HG02885 (cell line): ENCODE data around the gene PPFIA1.
"Not testable (repeated sequence)": the region's sequence is repeated elsewhere in the genome, so short reads cannot be mapped to it uniquely, and the experiment has no call there.

Experiments
- ATAC-seq: cut with Tn5 transposase; IDR thresholded peaks from one replicate; pipeline ENCODE4 v1.9.1; 2021; ENCODE audit warnings: mild to moderate bottlenecking; ENCODE audit not compliant: unreplicated experiment, poor library complexity

The PPFIA1 gene

DNA sequence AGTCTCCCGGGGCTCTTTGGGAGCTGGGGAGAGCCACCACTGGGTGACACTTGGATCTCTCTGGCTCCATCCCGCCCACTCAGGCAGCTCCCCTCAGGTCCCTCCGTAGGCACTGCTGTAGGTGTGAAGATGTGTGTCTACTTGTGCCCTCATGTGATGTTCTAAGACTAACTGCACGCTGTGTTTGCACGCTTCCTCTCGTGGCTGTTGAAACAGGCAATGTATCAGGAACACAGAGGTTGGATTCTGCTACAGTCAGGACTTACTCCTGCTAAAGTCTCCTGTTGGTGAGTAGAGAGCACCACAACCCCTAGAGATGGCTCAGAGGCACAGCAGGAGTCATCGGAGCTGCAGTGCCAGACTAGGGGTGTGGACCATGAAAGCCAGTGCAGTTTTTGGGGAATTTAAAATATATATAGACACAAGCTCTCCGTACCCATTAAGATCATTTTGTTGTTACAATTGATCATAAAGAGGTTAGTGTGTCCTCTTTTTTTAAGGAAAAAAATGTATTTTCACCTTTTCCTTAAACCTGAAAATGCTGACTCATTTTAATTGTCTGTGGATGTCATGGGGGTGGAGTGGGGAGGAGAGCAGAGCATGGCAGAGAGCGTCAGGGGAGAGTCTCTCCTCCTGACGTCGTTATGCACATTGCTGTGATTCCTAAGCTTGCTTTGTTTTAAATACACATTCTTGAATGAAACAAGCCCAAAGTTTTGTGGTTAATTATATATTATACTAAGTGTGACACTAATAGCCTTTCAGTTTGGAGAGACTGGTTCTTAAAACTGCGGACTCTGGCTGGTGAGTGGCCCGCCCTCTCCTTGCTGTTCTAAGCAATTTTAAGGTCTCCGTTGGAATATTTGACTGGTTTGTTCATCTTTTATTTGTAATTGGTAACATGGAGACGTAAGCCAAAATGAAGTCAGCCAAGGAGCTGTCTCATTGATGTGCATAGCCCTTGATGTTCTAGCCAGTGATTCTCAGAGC, 111.7 kb downstream of the PPFIA1 start:
- no peak for ATAC-seq

DNA sequence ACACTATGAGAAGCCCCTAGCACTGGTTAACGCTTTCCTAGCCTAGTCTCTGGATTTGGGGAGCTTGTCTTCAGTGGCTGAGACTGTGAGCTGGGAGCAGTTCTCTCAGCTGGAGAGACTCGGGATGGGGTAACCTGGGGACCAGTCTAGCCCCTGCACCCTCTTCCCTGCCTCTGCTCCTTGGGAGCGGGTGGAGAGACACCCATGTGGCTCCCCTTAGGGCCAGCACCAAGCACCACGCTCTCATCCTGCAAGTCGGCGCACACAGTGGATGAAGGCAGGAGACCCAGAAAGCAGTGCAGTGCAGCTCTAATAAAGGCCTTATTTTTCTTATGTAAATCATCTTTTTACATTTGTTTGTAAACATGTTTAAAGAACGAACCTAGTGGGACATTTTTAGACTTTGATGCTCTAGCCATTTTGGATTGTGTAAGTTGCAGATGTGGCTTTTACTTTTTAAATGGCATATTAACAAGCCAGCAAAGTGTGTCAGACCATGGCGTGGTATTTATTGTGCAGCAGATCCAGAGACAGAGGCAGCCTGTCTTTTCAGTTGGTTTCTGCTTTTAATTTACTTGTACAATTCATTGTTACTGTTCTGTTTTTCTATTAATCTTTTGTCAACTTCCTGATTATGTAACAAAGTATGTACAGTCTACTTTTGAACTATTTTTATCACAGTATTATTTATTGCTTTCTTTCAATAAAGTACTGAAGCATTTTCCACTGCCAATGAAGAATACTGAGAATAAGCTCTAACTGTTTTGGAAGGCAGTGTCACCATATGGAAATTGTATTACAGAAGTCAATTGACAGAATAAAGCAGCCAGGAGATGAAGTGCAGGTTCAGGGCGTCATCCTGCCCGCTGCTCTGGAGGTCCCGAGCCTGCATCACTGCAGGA, 113.4 kb downstream of the PPFIA1 start:
- ATAC-seq: no peak

DNA sequence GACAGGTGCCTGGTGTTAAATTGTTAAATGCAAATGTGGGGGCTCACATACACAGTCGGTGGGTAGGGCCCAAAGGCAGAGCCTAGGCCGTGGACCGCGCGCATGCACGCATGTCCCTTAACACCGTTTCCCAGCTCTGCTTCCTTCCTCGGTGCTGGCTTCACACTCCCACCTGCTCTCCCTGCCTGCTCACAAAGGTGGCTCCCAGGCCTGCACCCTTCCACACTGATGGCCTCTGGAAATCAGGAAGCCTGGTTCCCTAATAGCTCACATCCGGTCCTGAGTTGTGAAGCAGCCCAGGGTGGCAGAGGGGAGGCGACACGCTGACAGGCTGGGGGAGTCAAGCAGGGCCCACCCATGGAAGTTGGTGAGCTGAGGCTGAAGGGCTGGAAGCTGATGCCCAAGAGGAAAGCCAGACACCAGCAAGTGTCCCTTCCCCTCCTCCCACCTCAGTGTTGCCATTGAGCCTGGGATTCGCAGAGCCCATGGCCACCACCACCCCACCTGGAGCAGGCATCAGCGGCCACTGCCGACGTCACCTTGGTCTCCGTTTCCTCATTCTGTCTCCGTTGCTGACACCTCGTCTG, 114.2 kb downstream of the PPFIA1 start:
- no peak for ATAC-seq

DNA sequence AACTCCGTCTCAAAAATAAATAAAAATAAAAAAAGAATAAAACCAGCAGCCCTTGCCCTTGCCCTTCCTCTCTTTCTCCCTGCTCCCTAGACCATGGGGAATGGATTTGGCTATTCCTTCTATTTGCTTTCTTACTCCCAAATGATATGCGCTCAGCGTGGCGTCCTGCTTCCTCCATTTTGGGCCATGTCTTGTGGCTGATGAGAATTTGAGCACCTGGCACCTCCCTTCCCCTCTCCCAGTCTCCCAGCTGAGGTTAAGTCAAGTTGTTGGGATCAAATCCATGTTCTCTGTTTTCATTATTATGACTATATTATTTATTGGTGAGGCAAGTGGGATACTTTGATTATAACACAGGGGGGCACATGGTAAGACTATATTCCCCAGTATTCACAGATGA, 117.1 kb downstream of the PPFIA1 start:
- no peak for ATAC-seq

DNA sequence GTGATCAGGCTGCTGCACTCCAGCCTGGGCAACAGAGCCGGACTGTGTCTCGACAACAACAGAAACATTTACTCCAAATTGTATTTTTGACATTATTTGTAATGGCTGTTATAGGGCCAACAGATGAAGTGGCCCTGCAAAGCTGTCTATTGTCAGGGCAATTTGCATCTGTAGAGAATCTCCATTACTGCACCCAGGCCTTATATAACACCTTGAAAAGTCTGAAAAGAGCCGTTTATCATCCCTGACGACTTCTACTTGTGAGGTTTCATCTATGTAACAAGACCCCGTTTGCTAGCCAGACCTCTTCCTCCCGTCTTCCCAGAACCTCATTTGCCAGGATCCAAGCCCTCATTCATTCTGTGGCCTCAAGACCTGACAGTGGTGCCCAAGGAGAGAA, 118.7 kb downstream of the PPFIA1 start:
- no peak for ATAC-seq

DNA sequence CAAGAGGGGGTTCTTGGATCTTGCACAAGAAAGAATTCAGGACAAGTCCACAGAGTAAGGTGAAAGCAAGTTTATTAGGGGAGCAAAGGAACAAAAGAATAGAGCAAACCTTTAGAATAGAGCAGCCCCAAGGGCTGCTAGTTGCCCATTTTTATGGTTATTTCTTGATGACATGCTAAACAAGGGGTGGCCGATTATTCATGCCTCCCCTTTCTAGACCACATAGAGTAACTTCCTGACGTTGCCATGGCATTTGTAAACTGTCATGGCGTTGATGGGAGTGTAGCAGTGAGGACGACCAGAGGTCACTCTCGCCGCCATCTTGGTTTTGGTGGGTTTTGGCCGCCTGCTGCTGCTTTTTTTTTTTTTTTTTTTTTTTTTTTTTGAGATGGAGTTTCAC, 120.4 kb downstream of the PPFIA1 start:
- ATAC-seq: not testable (repeated sequence)

DNA sequence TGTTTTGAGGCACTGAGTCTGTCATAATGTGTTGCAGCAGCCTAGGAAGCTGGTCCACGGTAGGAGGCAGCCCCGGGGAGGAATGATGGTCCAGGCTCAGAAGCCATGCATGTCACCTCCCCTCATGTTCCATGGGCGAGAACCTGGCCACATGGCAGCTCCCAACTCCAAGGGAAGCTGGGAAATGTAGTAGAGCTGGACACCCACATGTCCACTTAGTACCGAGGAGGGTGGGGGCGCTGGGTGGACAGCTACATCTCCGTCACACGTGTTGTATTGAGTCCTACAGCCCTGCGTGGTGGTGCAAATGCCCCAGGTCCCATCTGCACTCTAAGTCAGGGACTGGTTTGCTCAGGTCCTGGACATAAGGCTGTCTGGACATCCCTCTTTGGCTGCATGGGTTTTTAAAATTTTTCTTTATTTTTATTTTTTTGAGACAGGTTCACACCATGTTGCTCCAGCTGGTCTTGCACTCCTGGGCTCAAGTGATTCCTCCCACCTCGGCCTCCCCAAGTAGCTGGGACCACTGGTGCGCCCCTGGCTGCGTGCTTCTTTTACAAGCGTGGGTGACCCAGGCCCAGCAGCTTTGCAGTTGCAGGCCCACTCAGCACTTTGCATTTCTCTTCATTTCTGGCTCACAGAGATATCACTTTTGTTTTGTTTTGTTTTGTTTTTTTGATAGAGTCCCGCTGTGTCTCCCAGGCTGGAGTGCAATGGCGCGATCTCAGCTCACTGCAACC, 123.9 kb downstream of the PPFIA1 start:
- ATAC-seq: no peak

DNA sequence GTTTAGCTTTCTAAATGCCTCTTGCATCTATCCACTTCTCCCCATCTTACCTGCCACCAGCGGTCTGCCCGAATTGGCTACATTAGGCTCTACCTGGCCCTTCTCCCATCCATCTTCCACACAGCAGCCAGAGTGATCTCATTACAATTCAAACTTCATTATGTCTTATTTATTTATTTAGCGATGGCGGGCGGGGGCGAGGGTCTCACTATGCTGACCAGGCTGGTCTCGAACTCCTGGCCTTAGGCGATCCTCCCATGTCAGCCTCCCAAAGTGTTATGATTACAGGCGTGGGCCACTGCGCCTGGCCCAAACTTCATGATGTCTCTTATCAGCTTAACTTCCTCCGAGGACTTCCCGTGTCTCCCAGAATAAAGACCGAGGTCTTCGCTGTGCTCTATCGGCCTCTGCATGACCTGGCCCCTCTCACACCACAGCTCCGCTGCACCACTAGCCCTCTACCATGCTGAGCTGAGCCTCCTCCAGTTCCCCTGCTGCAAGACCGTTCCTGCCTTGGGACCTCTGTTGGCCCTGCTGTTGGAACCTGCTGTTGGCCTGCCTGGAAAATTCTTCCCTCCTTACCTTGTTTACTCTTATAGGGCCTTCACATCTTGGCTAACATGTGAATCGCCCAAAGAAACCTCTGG, 127.0 kb downstream of the PPFIA1 start:
- ATAC-seq: no peak

DNA sequence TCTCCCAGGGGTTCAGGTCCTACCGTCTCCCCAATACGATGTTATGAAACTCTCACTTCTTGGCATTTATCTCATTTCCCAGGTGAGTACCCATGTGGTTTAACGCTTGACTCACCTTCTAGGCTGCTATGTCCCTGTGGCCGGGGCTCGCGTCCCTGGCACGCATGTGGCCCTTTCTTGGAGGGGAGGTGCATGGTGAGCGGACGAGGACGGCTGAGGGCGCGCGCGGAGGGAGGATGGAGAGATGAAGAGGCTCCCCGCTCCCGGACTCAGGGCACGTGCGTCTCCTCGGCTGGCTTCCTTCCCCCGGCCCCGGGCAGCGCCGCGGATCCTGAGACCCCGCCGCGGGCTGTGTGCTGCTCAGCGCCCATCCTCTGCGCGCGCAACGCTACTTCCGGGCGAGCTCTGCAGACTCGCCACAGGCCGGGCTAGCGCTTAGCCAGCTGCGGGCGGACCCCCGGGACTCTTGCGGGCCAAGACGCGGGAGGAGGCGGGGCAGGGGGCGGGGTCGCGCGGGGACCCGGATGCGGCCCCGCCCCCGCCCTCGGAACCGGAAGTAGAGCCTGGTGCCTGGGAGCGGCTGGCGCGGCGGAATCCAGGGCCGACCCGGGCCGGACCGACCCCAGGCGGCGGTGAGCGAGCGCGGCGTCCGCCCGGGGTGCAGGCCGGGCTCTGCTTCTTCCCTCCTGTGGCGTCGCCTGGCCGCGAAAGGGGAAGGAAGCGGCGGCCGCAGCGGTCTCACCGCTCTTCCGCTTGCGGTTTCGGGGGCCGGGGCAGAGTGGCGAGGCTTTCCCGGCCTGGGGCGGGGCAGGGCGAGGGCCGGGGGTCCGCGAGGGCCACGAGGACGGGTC, 127.7 kb downstream of the PPFIA1 start, which contains the start of gene CTTN:
Gene CTTN, plus strand, starts transcription at position 547 of the 851 bp plus-strand sequence. CDS start 8,769 bp downstream, outside the sequence.
- ATAC-seq: peak; percentile 57

DNA sequence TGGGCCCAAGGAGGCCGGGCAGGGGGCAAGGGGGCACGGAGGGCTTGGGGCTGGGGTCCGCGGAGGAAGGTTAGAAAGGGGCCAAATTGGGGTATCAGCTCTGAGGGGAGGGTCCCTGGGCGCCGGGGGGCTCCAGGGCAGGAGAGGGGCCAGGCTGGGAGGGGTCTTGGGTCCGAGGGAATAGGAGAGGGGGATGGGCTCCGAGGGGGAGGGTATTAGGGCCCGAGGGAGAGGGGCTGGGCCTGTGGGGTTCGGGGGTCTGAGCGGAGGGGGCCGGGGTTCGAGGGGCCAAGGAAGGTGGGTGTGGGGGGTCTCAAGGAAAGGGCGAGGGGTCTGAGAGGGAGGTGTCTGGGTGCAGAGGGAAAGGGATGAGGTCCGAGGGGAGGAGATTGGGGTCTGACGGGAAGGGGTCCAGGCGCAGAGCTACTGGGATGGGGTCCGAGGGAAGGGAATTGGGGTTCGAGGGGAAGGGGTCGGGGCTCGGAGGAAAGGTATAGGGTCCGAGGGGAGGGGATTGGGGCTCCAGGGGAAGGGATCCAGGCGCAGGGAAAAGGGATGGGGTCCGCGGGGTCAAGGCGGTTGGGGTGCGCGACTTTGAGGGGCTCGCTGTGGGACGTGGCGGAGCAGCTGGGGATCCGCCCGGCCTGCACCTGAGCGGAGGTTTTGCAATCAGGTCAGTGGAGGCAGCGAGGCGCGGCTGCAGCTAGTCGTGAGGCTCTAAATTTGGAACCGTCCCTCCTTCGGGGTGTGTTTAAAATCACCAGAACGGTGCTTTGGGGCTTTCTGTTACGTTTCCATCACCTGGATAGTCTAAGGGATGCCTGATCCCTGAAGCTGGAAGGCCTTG, 128.6 kb downstream of the PPFIA1 start:
- ATAC-seq: no peak

DNA sequence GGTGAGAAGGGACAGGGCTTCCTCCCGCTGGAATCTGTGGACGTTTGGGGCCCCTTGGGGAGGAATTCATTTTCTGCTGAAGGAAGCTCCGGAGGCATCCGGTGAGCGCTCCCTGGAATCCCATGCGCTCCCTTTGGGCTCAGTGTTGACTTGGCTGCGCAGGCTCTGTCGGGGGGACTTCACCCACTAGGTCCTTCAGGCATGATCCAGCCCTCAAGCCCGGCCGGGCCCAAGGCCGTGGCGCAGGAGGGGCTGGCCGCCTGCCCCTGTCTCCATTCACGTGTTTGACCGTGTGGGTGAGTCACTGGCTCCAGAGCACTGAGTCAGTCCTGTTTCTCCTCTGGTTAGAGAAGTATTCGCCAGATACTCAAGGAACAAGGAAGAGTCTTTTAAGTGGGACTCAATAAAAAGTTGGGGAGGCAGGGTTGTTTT, 129.2 kb downstream of the PPFIA1 start:
- ATAC-seq: no peak

DNA sequence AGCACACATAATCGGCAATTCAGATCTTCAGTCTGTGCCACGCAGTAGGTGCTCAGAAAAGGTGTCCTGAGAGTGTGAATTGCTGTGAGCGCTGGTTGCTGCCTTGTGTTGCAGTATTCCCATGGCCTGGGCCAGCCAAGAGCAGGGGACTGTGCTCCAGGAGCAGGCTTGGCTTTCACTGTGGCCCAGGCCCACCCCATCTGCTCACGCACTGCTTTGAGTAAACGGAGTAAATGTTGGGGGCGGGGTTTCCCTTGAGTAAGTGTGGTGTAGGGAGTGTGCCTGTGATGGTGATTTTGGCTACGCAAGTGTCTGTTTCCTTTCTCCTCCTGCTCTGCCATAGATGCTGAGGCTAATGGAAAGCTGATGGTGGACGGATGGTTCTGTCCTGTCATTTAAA, 130.2 kb downstream of the PPFIA1 start:
- ATAC-seq: no peak

DNA sequence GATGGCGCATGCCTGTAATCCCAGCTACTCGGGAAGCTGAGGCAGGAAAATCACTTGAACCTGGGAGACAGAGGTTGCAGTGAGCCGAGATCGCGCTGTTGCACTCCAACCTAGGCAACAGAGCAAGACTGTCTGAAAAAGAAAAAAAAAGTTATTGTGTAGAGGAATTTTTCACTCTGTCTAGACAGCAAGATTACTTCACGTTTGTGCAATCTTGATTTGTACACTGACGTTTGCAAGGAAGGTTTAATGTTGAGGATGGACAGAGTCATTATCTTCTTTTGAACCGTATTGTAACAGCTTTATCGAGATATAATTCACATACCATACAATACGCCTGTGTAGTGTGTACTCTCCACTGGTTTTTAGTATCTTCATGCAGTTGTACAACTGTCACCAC, 131.5 kb downstream of the PPFIA1 start:
- ATAC-seq: no peak

DNA sequence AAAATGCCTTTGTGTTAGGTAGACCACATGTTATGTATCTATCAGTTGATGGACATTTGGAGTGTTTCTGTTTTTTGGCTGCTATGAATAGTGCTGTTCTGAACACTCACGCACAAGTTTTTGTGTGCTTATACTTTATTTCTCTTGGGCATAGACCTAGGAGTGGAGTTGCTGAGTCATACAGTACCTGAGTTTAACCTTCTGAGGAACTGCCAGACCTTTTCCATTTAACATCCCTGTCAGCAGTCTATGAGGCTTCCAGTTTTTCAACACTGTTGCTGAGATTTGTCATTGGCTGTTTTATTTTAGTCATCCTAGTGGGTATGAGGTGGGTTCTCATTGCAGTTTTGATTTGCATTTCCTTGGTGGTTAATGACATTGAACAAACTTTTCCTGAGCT, 132.2 kb downstream of the PPFIA1 start:
- ATAC-seq: no peak

DNA sequence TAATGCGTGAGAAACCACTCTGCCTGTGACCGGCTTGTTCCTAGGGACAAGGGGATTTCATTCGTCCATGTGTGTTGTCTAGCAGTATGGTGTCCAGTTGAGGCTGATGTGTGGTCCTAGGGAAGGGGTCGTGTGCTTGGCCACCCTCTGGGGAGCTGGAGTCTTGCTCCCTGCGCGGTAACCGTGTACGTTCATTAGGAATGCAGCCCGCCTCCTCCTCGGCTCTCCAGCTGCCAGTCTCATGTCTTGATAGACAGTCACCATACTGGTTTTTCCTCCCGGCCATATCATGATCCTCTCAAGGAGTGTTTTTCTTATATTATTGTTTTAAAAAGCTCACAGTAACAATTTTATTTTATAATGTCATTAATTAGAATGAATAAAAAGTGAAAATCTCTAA, 133.8 kb downstream of the PPFIA1 start:
- ATAC-seq: no peak

DNA sequence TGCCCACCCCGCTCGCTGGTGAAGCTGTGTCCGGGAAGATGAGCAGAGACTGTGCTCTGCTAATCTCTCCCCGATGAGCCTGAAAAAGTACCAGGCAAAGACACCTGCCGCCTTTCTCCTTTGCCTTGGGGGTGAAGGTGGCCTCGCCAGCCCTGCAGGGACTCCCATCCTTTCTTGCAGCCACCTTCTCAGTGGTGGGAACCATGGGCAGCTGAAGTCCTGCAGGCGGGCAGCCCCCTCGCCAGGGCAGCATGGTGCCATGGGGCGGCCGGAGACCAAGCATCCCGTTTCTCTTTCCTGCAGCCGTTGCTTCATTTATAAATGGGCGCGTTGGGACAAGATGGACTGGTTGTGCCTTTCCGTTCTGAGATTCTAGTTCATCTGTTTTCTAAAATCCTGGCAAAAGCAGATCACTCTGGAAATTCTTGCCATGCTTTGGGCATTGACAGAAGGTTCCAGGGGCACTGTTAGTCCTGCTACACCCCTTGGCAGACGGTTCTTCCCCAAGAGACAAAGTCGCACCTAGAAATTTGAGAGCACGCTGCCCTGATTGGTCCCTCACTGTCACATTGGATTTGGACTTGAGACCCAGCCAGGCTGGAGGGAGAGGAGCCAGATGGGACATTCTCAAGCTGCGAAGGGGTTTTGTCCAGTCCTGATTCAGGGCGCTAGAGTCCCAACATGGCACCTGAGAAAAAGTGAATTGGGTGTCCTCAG, 135.3 kb downstream of the PPFIA1 start:
- ATAC-seq: no peak

DNA sequence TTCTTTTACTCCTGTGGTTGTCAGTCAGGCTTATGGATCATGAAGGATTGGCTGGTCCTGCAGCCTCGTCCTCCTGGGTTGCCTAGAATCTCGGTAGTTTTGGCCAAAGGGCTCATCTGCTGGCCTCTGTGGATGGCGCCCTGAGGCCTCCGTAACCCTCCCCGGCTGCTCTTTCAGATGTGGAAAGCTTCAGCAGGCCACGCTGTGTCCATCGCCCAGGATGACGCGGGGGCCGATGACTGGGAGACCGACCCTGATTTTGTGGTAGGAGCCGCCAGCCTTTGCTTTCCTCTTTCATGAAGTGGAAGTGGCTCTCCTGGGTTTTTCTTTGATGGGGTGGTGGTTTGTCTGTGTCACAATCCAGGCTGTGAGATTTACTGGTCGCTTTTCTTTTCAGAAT, 136.6 kb downstream of the PPFIA1 start:
- no peak for ATAC-seq
